Caco-2 (cell line): Measurements from ENCODE around the gene ETV2. TPM values are rescaled to one million over a fixed set of nuclear protein-coding genes. Genes with fewer than 3 reads are reported as not detected.
"Not testable (repeated sequence)": the region's sequence is repeated elsewhere in the genome, so short reads cannot be mapped to it uniquely, and the experiment has no call there.

Experiments used
- BruUV-seq: library from RNA; stranded (reverse); fragments of 400-500 nt; replicated peaks from 2 replicates; lab custom pipeline; 2021; lab: Mats Ljungman, UMichigan
- CTCF ChIA-PET: fragments of 300-600 bp; sonication (Branson Sonifier 250); formaldehyde crosslinking; loops from one replicate; lab custom pipeline; 2022; ENCODE audit warnings: antibody characterized with exemption; lab: Charles Lee
- POLR2A ChIA-PET: fragments of 300-600 bp; sonication (Branson Sonifier 250); formaldehyde crosslinking; loops from one replicate; lab custom pipeline; 2022; ENCODE audit warnings: antibody characterized with exemption; lab: Charles Lee
- DNase-seq, 2 experiments: peaks; one replicate each; pipeline versions ENCODE4 v3.0.0 to v3.0.0-alpha.2; 2020 to 2022
- H3K27me3 ChIP-seq: replicated peaks from 2 replicates; pipeline ENCODE4 v1.6.0; 2011; ENCODE audit warnings: low read length; ENCODE audit not compliant: control insufficient read depth, insufficient read depth
- H3K36me3 ChIP-seq: 2 replicates; pipeline ENCODE4 v1.5.1; 2011; ENCODE audit warnings: low read length; ENCODE audit not compliant: control insufficient read depth, insufficient read depth
- H3K4me1 ChIP-seq: fragments of 250-450 bp; sonication (Bioruptor Pico); 2 replicates; pipeline ENCODE4 v1.5.1; 2020; ENCODE audit warnings: mild to moderate bottlenecking
- H3K4me3 ChIP-seq: 2 replicates; pipeline ENCODE4 v1.5.1; 2011; ENCODE audit warnings: low read depth, mild to moderate bottlenecking, control low read depth, low read length
- H3K9me3 ChIP-seq: fragments of 250-450 bp; sonication (Bioruptor Pico); 2 replicates; pipeline ENCODE4 v1.5.1; 2020; ENCODE audit warnings: mild to moderate bottlenecking, moderate library complexity
- H3K27ac Mint-ChIP-seq: one replicate; pipeline ENCODE4 v1.8.0; 2022; ENCODE audit warnings: mixed read lengths; ENCODE audit not compliant: unreplicated experiment
- H3K27me3 Mint-ChIP-seq: one replicate; pipeline ENCODE4 v1.8.0; 2022; ENCODE audit warnings: mixed read lengths; ENCODE audit not compliant: insufficient read depth, unreplicated experiment
- H3K36me3 Mint-ChIP-seq: one replicate; pipeline ENCODE4 v1.8.0; 2022; ENCODE audit warnings: mild to moderate bottlenecking, mixed read lengths; ENCODE audit not compliant: insufficient read depth, unreplicated experiment
- H3K4me1 Mint-ChIP-seq: one replicate; pipeline ENCODE4 v1.8.0; 2022; ENCODE audit warnings: low read depth, mixed read lengths; ENCODE audit not compliant: unreplicated experiment
- H3K4me3 Mint-ChIP-seq: one replicate; pipeline ENCODE4 v1.8.0; 2022; ENCODE audit warnings: mild to moderate bottlenecking, moderate library complexity, mixed read lengths; ENCODE audit not compliant: unreplicated experiment
- H3K9me3 Mint-ChIP-seq: one replicate; pipeline ENCODE4 v1.8.0; 2022; ENCODE audit warnings: mixed read lengths; ENCODE audit not compliant: unreplicated experiment
- CTCF ChIP-seq, 2 experiments: fragments of 200-600 bp in 1 of 2; IDR thresholded peaks; 1 replicate in 1 of 2; 2 replicates in 1 of 2; pipeline versions ENCODE4 v1.5.1 to v1.8.0; 2011 to 2022; ENCODE audit warnings: antibody characterized with exemption in 1 of 2, control low read depth in 1 of 2, inconsistent platforms in 1 of 2, low read depth in 1 of 2, low read length in 1 of 2, mild to moderate bottlenecking in 1 of 2, moderate library complexity in 1 of 2; ENCODE audit not compliant: insufficient read depth in 1 of 2, severe bottlenecking in 1 of 2, unreplicated experiment in 1 of 2
- intact Hi-C: fragments of 100-400 bp; cut with micrococcal nuclease; formaldehyde crosslinking; loops from one replicate; pipeline ENCODE4 v1.10.0; 2022; ENCODE audit not compliant: unreplicated experiment
- total RNA-seq: library from RNA; stranded (reverse); gene quantifications from 2 replicates; pipeline ENCODE4 v1.2.3, GENCODE V29; 2022

The ETV2 gene
- total RNA-seq, 1 experiment from 2014 or later = 0.77 TPM

DNA sequence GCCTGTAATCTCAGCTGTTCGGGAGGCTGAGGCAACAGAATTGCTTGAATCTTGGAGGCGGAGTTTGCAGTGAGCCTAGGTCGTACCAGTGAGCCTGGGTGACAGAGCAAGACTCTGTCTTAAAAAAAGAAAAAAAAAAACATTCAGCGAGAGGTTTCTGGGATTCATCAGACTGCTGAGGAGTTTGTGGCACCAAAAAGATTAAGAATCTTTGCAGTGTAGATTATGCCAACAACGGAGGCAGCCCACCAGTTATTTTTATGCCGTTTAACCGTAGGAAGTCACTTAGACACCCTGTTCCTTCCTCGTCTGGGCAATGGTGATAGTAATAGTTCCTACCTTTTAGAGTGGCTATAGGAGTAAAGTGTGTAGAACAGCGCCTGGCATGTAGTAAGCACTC is 9.0 kb downstream of the ETV2 start:
- Mint-ChIP-seq H3K27me3 (no peaks in the 10 kb centered on the region), H3K27ac (no peak overlapping the region), H3K4me1 (peaks cover 4% of the 10 kb centered on the region), H3K36me3 (peaks cover 72% of the 10 kb centered on the region), H3K9me3 (no peaks in the 10 kb centered on the region), H3K4me3 (no peak overlapping the region)
- intact Hi-C loops = no loop called here
- H3K27me3 ChIP-seq = no peaks in the 10 kb centered on the region
- ChIA-PET CTCF (no interaction called here), POLR2A (no interaction called here)
- TF ChIP-seq CTCF (IDR thresholded peaks at IDR 0.05; ENCODE audit: insufficient read depth in 1 of 2, low read depth in 1 of 2, low read length in 1 of 2, severe bottlenecking in 1 of 2, unreplicated experiment in 1 of 2) = no peak
- peaks cover 9% of the 10 kb centered on the region for H3K4me1 ChIP-seq
- no peak for DNase-seq
- no TSS peak for BruUV-seq
- H3K9me3 ChIP-seq = no peaks in the 10 kb centered on the region
- no peak overlapping the region for H3K4me3 ChIP-seq
- H3K36me3 ChIP-seq = peaks cover 4% of the 10 kb centered on the region

DNA sequence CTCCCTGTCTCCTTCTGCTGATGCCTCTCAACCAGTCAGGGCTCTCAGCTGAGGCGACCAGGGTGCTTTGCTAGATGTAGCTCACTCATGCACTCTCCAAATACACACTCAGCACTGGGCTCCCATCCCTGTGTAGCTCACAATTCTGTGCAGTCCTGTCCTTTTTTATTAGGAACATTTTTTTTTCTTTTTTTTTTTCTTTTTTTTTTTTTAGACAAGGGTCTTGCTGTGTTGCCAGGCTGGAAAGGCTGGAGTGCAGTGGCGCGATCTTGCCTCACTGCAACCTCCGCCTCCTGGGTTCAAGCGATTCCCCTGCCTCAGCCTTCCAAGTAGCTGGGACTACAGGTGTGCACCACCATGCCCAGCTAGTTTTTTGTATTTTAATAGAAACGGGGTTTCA is 13.3 kb downstream of the ETV2 start:
- BruUV-seq, H3K27me3 ChIP-seq, H3K4me1 ChIP-seq, H3K9me3 ChIP-seq, intact Hi-C loops, H3K27me3 Mint-ChIP-seq, DNase-seq, H3K4me3 ChIP-seq, H3K27ac Mint-ChIP-seq, H3K9me3 Mint-ChIP-seq, H3K4me3 Mint-ChIP-seq, H3K4me1 Mint-ChIP-seq: not testable (repeated sequence)
- peaks cover 81% of the 10 kb centered on the region for H3K36me3 Mint-ChIP-seq
- ChIA-PET POLR2A (interaction anchor here (0.6 kb wide), 2 partner anchors 15 to 229 kb away, joined by 3 to 5 read pairs; no protein-coding TSS in a partner anchor), CTCF (interaction anchor here (1.2 kb wide), 1 partner anchor 10 kb away, joined by 3 read pairs; no protein-coding TSS in a partner anchor)
- H3K36me3 ChIP-seq = peaks cover 11% of the 10 kb centered on the region

DNA sequence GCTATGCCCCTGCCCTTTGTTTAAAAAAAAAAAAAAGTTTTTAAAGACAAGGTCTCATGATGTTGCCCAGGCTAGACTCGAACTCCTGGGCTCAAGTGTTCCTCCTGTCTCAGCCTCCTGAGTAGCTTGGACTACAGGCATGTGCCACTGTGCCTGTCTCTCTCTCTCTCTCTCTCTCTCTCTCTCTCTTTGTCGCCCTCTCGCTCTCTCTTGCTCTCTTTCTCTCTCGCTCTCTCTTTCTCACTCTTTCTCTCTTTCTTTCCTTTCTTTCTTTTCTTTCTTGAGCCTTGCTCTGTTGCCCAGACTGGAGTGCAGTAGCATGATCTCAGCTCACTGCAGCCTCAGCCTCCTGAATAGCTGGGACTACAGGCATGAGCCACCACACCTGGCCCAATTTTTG is 14.1 kb downstream of the ETV2 start:
- Mint-ChIP-seq H3K4me3 (no peak overlapping the region), H3K36me3 (peaks cover 82% of the 10 kb centered on the region), H3K27me3 (no peaks in the 10 kb centered on the region), H3K27ac (no peak overlapping the region), H3K4me1 (no peaks in the 10 kb centered on the region), H3K9me3 (no peaks in the 10 kb centered on the region)
- no peak overlapping the region for H3K4me3 ChIP-seq
- no TSS peak for BruUV-seq
- H3K9me3 ChIP-seq = no peaks in the 10 kb centered on the region
- CTCF ChIA-PET = interaction anchor here (1.2 kb wide), 1 partner anchor 11 kb away, joined by 3 read pairs; no protein-coding TSS in a partner anchor
- H3K27me3 ChIP-seq = no peaks in the 10 kb centered on the region
- intact Hi-C loops = no loop called here
- H3K36me3 ChIP-seq = peaks cover 11% of the 10 kb centered on the region
- no peak for TF ChIP-seq CTCF (IDR thresholded peaks at IDR 0.05; ENCODE audit: insufficient read depth in 1 of 2, low read depth in 1 of 2, low read length in 1 of 2, severe bottlenecking in 1 of 2, unreplicated experiment in 1 of 2)
- DNase-seq = no peak
- POLR2A ChIA-PET = interaction anchor here (0.6 kb wide), 2 partner anchors 103 to 178 kb away, joined by 3 to 5 read pairs; no protein-coding TSS in a partner anchor
- no peaks in the 10 kb centered on the region for H3K4me1 ChIP-seq
